Measurements from ENCODE around the gene HOXA1.

HOXA1 gene

DNA sequence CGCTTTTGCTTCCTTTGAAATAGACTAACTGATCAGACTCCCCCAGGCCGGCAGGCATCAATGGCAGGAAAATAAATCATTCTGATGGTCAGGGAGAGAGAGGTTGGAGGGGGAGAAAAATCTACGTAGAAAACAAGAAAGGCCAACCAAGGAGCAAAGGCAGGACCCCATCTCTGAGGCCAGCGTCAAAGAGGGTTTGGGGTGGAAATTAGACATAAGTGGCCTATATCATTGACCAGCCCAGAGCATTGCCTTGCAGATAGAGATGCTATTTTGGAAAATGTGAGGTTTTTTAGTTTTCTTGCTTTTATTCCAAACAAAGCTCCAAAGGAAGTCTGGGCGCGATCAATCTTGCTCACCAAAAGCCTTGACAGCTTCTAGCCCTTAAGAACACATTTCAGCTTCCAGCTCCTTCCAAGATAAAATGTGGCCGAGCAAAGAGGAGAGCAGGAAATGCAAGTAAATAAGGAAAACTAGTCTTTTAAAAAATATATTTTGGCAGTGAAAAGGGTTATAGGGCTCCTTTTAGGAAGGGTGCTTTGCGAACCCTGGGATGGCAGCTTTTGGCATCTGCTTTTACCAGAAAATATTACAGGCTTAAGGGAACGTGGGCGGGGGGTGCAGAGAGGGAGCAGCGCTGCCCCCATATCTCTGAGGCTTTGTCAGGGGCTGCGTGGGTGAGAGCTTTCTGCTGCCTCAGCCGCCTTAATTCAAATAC lies 8.7 kb upstream of the HOXA1 start:
- no peak for FAIRE-seq

DNA sequence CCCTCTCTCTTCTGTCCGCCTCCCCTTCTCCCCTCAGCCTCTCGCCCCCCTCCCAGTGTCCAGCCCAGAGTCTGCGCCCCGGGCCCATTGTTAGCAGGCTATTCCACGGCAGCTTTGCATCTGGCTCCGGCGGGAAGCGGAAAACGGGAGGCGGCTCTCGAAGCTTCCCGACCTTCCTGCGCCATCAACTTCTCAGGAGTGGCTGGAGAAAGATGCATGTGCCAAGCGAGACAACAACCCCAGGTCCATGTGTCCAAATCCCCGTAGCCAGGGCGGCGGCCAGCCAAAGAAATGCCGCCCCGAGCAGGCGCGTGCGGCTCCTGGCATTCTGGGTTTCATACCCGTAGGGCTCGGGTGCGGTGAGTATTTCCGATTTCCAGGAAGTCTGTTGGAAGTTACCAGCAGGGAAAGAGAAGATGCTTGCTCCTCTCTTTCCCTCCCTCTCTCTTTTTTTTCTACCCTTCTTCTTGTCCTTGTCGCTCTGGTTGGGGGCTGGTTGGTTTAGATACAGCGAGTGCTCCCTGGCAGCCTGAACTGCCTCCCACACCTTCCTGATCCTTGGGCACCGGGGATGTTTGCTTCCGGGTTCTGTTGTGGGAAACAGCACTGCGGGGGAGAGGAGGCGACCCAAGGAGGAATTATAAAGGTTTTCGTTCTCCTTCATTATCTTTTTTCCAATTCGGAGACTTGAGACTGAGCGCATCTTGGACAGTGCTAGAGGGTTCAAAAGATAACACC lies 7.9 kb upstream of the HOXA1 start:
- FAIRE-seq: no peak

DNA sequence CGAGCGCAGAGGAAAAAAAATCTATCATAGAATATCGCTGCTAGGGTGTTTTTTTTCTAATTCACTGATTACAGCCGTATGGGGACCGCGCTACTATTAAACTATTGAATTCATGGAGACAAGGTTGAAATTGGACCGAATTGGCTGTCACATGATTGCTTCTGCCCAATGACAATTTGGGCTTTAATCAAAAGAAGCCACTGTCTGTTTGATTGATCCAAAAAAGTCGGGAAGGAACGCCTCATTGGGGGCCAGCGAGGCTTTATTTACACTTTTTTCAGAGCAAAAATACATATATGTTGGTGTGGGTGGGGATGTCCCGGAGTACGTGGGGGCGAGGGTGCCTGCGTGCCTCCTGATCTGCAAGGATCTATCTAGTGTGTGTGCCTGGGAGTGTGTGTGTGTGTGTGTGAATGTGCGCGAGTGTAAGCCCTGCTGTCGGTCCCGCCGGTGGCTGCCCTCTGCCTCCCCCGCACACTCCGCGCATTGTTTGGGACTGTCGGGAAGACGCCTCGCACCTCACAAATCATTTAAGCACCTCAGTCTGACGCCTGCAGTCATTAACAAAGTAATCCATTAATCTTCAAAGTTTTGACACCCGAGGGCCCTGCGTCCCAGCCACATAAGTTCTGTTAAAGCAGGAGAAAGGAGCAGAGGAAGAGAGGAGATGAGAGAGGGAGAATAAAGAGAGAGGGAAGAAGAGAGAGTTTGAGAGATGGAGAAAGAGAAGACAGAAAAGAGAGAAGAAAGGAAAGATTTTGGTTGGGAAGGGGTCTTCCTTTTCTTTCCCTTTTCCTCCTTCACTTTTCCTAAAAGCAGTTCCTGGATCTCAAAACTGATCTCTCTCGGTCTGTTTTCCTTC lies 7.0 kb upstream of the HOXA1 start, which contains the start of gene HOXA2:
HOXA2 (minus strand) TSS at position 103 of the 862 bp plus-strand sequence. CDS start 183 bp downstream, outside the sequence.
- no peak for FAIRE-seq

GRCh38 chr7:27101957-27102580 lies 6.3 kb upstream of the HOXA1 start:
- no peak for FAIRE-seq

DNA sequence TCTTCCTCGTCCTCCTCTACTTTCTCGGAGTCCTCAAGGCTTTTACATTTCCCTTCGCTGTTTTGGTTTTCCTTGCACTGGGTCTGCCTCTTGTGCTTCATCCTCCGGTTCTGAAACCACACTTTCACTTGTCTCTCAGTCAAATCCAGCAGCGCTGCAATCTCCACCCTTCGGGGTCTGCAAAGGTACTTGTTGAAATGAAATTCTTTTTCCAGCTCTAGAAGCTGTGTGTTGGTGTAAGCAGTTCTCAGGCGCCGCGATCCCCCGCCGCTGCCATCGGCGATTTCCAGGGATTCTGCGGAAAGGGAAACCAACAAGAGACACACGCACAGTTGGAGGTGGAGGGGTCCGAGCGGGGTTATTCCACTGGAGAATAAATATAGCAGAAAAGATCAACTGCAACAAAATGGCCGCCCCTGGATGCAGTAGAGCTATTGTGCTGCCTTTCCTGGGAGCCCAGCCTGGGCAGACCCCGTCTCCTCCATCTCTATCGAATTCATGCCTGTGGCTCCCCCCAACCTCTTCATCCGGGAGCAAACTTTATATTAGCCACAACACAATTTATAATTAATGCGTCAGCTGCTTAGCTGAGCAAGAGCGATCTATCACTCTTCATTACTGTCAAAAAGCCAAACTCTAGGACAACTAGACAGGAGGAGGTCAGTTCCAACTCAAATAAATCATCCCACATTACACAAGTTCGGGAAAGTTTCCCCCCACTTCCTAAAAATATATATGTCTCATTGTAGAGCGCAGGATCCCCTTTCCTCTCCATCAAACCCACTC lies 5.6 kb upstream of the HOXA1 start:
- no peak for FAIRE-seq

GRCh38 chr7:27100694-27101170 lies 4.9 kb upstream of the HOXA1 start:
- no peak for FAIRE-seq

DNA sequence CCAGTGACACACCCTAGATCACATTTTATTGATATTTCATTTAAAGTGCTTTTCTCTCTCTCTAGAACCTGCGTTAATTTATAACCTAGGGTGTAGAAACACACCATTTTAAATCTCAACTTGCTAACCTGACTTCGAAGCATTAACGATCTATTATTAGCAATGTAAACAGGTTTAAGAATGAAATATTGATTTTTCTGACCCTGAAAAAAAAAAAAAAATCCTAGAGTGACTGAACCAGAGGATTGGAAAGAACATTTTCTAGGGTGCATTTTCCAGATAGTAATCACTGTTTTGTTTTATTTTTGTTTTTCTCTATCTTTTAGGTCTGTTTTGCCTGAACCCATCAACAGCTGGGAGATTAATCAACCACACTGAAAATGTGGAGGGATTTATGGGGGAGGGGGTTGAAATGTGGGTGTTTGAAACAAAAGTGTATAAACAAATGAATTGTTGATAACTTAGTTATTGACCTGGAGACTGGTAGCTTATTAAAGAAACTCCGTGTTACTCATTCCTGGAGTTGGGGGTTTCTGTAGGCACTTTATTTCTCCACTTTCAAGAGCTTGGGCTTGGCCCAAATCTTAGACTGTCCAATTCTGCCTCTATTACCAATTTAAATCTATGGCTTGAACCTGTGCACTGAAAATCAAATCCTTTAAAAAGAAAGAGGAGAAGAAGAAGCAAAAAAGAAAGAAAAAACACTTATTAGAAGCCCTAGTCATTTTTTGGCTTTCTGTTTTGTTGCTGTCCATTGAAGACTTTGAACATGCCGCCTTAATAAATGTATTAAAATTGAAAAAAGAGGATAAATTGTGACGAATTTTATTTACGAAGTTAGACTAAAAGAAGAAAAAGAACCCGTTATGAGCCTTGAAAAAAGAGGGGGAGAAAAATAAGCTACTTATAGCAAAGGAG lies 3.9 kb upstream of the HOXA1 start:
- FAIRE-seq: no peak

GRCh38 chr7:27098578-27099451 lies 3.0 kb upstream of the HOXA1 start:
- FAIRE-seq: peak; percentile 79

GRCh38 chr7:27097686-27098577 lies 2.1 kb upstream of the HOXA1 start:
- FAIRE-seq: no peak

DNA sequence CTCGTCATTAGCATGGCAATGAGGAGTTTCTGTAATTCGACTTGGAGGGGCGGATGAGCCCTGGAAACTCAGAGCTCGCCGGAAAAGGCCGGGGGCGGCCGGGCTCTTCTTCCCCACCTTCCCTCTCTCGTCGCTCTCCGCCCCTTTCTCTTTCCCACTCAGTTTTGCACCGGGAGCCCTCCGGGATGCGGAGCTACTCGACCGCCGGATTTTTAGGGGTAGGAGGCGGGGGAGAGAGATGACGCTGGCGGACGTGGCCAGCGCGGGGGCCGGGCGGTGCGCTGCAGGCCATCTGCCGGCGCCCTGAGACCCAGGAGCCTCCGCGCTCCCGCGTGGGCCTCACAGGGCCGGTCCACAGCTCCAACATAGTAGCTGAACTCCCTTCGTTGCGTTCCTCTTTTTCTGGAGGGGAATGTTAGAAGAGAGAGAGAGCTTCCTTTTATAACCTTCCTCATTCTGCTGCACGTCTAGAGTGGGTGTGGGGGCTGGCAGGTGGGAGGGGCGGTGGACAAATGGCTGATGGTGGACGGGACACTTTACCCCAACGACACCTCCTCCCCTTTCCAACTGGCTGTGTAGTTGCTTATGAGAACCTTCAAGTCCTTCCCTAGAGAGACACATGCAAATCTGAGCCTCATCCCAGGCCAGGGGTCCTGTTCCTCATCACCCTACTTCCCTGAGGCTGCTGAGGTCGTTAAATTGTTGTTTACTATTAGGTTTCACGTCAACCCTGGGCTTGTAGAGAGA lies 1.1 kb upstream of the HOXA1 start:
- FAIRE-seq: no peak

- FAIRE-seq: no peak
Observed at GRCh38 chr7:27095050-27095896, 527 bp downstream of the HOXA1 start.

DNA sequence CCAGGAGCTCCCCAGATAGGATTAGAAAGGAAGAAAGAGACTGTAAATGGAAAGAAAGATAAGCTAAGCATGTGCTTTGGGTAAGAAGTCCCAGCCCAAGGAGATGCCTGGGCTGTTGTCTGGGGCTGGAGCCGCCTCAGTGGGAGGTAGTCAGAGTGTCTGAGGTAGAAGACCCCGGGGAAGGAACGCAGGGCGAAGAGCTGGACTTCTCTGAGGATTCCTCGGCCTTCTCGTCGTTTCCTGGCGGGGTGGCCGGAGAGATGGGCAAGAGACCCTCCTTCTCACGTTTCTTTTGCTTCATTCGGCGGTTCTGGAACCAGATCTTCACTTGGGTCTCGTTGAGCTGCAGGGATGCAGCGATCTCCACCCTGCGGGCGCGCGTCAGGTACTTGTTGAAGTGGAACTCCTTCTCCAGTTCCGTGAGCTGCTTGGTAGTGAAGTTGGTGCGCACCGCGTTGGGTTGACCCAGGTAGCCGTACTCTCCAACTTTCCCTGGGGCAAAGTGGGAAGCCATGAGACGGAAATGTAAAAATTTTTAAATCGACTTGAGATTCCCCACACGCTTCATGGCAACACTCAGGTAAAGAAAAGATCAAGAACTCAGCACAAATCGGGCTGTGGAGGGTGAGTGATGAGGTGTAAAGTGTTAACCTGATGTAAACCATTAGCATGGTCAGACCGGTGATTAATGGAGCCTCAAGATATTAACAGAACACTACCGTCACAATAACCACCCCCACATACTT lies 1.3 kb downstream of the HOXA1 start:
- no peak for FAIRE-seq

DNA sequence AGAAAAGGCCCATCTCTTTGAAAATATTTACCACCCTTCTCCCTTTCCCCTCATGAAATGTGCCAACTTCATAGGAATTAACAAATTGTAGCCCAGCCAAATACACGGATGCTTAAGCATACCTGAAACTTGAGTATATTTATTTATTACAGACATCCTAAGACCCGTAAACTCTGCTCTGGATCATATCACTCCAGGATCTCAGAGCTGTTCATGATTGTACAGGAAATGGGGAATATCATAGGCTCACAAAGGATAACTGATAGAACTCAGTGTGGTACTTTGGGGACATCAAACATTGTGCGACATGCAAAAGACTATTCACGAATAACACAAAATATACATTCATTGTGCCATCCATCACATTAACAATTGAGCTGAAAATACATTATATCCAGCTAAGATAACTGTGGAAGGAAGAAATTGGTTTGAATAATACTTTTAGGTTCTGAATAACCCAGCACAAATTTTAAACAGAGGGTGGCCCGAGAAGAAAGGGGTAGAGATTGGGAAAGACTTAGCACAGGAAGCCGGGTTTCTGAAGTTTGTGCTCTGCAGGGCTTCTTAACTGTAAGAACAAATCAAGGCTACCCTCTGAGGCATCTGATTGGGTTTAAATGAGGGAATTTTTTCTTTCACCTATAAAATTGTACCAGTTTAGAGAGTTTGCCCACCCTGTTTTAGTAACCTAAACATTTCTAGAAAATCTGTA lies 2.5 kb downstream of the HOXA1 start:
- FAIRE-seq: no peak

DNA sequence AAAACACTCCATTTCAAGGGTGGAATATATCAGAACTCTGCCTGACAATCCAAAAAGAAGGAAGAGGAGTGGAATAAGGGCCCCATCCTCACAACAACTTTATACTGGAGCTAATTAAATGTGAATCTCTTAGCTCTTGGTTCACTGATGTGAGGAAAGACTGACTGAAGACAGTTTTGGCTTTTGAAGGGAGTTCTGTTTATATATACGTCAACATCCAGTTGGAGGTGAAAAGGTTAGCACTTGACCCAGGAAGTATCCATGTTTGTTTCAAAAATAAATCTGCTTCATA lies 3.0 kb downstream of the HOXA1 start:
- FAIRE-seq: no peak

- no peak for FAIRE-seq
Observed at GRCh38 chr7:27091941-27092818, 3.6 kb downstream of the HOXA1 start.
